Mesangial cell (primary cell): ENCODE data around the gene PTGES3. TPM values are rescaled to one million over a fixed set of nuclear protein-coding genes. Genes with fewer than 3 reads are reported as not detected.

Experiments used
- total RNA-seq: library from RNA; depleted of rRNA; stranded (reverse); fragments of >200 nt; gene quantifications from 2 replicates; pipeline ENCODE4 v1.2.3, GENCODE V29; 2015

Gene PTGES3, protein sequence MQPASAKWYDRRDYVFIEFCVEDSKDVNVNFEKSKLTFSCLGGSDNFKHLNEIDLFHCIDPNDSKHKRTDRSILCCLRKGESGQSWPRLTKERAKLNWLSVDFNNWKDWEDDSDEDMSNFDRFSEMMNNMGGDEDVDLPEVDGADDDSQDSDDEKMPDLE
- 48.4 and 121 TPM in 2 replicates for total RNA-seq

GRCh38 chr12:56688129-56688845 lies at the start of gene PTGES3:
TSS of gene PTGES3 (minus strand) at chr12:56688284. CDS start at chr12:56687999, 285 bp downstream.

DNA sequence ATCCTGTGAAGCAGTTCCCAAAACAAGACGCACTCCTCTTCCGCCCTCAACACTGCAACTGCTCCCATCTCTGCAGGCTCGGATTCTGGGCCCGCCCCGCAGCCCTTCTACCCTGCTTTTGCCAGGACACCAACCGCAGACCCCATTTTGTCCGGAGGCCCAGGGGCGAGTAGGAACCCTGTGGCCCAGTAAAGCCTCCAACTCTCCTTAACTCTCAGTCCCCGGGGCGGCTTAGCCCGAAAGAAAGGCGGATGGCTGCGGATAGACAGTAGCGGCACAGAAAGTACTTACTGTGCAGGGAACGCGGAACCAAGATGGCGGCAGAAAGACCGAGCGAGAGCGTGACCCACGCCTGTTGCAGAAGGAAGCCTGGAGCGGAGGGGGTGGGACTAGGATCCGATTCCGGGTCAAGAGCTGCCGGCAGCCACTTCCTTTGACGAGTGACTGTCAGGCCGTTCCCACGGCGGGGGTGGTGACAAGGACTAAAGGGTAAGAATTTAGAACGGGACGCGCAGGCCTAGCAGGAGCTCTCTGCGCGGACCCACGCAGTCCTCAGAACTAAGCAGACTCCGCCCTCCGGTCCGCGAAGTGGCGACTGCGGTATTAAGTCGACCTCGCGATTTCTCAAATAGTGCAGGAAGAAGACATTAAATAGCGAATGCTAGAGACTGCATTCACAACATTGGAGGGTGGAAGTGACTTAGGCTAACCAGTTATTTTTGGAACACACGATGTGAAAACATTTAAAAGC lies 37.1 kb upstream of the PTGES3 start, which contains the start of gene NACA:
NACA (minus strand) TSS at position 328 of the 751 bp plus-strand sequence. CDS start 778 bp downstream, outside the sequence.

DNA sequence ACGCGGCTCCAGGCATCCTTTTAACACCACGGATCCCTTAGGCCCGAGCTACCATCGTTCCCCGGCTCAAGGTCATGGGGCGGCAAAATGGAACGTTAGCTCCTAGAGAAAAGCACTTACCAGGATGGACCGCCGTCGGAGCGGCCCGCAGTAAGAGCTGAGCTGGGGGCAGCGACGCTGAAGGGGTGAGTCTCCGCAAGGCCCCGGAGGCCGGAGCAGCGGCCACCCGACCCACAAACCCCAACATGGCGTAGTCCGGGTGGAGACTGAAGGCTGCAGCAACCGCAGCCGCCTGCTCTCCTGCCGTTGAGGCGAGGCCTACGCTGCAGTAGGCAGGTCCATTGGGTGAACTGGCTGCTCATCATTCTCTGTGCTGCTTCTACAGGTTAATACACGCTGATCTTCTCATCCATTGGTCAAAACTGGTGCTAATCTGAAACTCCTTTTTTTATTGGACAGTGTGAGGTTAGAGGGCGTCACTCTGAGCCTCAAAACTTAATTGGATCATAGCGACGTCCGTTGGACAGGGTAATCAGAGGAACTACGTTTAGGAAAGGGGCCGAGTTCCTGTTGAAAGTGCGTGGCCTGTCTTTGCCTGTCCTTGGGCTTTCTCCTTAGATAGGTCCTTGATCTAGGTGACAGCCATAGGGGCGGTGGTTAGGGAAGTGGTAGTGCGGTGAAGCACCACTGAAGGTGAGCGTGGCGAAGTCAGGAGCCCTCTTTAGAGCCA lies 42.2 kb downstream of the PTGES3 start, which contains the start of gene ATP5F1B:
ATP5F1B (minus strand) TSS at position 268 of the 730 bp plus-strand sequence; CDS start at position 247, 21 bp downstream.

DNA sequence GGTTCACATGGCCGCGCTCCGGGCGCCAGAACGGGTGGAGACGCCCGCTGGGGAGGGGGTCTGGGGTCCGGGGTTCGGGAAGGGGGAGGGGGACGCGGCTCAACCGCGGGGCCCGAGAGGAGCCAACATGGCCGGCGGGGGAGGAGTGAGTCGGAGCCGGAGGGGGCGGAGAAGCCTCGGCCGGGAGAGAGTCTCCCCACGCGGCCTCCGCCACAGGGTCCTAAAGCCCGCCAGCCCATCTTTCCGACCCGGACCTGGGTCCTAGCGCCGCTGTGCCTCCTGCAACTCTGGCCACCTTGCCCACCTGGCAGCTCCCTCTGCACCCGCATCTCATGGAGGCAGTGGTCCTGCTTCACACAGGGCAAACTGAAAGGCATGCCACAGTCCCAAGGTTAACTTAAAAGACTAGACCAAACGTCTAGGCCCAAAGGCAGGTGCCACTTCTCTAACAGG lies 57.9 kb downstream of the PTGES3 start, which contains the start of gene BAZ2A:
BAZ2A (minus strand) TSS at position 147 of the 453 bp plus-strand sequence. CDS start 12,796 bp downstream, outside the sequence.

Other genes starting within 250 kb of the PTGES3 start
- 6.5 and 33.7 TPM in 2 replicates for gene TIMELESS, start 238.9 kb downstream of the PTGES3 start, total RNA-seq
- 0.98 TPM in 1 of 2 replicates, not detected in the other for gene MIP, start 233.6 kb downstream of the PTGES3 start, total RNA-seq
- 1.5 and 1.6 TPM in 2 replicates for gene SPRYD4, start 219.7 kb downstream of the PTGES3 start, total RNA-seq
- gene GLS2, start 200.1 kb downstream of the PTGES3 start, total RNA-seq: 1.1 and 2.2 TPM in 2 replicates
- 29.7 and 39.7 TPM in 2 replicates for gene RBMS2, start 166.5 kb downstream of the PTGES3 start, total RNA-seq
- 55.1 and 79.5 TPM in 2 replicates for gene BAZ2A, start 58.0 kb downstream of the PTGES3 start, total RNA-seq
- gene ATP5F1B, start 42.3 kb downstream of the PTGES3 start, total RNA-seq: 366 and 495 TPM in 2 replicates
- gene NACA, start 37.0 kb upstream of the PTGES3 start, total RNA-seq: 842 and 845 TPM in 2 replicates
- 4.1 and 17.3 TPM in 2 replicates for gene PRIM1, start 64.0 kb upstream of the PTGES3 start, total RNA-seq
- 0.49 and 0.51 TPM in 2 replicates for gene HSD17B6, start 75.0 kb upstream of the PTGES3 start, total RNA-seq
- gene SDR9C7, start 246.1 kb upstream of the PTGES3 start, total RNA-seq: not detected in 2 replicates